ENCODE results near the gene TLR9.

The TLR9 gene

DNA sequence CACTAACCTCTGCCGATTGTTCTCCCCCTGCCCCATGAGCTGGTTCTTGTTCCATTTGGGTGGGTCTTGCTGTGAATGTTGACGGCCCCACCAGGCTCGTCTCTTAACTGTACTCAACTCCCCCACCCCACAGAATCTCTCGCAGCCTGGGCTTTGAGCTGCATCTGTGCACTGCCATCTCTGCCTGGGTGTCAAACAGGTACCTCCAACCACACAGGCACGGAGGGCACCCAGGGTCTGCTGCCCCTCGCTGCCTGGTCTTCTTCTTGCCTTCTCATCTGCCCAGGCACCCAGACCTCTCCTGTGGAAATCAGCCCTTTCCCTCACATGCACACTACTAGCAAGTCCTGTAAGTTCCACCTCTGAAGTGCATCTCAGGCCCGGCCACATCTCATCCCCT is 10.1 kb downstream of the TLR9 start:
- no peak for DNase-seq

DNA sequence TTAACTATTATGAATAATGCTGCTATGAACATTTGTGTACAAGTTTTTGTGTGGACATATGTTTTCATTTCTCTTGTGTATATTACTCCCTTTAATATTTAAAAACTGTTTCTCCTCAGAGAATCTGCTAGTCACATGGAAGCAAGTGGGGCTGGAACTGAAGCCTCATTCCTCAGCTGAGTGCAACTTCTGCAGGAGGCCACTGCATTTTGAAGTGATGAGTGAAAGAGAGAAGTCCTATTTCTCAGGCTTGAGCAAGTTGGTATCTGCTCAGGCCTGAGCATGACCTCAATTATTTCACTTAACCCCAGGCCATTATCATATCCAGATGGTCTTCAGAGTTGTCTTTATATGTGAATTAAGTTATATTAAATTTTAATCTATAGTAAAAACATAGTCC is 11.5 kb downstream of the TLR9 start:
- DNase-seq, result no peak

DNA sequence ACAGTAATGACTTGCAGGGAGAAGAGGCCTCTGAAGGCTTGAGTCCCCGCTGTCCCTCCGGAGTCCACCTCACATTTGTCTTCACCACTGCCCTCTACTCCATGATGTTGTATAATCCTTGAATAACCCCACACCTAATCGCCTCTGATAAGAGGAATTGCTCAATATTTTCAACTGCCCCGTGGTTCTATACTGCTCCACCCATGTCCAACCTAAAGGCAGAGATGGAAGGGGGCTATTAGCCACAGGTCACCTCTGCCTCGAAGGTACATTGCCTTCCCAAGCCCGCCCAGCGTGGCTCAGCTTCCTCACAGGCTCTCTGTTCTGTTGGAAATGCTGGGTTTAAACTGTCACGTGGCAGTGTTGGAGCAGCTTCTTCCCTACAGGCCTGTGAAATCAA is 12.4 kb downstream of the TLR9 start:
- no peak for DNase-seq

DNA sequence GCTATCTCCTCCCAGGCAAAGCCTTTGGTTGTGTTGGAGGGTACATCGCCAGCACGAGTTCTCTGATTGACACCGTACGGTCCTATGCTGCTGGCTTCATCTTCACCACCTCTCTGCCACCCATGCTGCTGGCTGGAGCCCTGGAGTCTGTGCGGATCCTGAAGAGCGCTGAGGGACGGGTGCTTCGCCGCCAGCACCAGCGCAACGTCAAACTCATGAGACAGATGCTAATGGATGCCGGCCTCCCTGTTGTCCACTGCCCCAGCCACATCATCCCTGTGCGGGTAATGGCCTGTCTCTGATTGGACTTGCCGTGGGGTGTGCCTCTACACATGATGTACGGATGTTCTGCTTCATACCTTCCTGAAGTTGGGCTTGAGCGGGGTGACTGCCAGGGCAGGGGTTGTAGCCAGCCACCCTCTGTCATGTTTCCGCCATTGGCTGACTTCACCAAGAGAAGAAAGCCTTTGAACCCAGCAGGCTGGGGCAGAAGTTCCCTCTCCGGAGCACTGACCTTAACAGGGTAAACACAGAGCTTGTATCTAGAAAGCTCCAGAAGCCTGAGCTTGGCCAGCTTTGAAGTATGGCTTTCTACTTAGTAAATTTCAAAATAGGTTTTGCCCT is 14.1 kb downstream of the TLR9 start:
- DNase-seq, result no peak

DNA sequence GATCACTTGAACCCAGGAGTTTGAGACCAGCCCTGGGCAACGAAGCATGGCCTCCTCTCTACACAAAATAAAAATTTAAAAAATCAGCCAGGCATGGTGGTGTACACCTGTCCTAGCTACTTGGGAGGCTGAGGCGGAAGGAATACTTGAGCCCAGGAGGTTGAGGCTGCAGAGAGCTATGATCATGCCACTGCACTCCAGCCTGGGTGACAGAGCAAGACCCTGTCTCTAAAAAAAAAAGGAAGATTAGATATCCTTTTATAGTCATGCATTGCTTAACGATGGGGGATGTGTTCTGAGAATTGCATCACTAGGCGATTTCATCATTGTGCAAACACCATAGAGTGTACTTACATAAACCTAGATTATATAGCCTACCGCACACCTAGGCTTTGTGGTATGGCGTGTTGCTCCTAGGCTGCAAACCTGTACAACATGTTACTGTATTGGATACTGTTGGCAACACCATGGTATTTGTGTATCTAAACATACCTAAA is 14.8 kb downstream of the TLR9 start:
- DNase-seq, result no peak

DNA sequence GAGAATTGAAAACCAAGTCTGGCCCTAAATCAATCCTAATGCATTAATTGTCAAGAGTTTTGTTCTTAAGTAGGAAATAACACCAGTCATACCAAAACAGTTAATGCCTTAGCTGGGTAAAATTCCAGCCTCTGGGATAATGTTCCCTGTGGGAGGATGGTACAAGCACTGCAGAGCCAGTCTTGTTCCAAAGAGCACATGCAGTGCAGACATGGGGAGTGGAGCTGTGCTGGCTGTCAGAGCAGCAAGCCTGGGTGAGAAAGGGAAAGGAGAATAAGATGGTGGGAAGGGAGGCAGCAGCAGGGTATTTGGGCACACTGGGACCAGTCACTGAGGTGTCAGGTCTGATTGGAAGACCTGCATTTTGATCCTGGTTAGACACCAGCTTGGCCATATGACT is 15.4 kb downstream of the TLR9 start:
- DNase-seq, result no peak

DNA sequence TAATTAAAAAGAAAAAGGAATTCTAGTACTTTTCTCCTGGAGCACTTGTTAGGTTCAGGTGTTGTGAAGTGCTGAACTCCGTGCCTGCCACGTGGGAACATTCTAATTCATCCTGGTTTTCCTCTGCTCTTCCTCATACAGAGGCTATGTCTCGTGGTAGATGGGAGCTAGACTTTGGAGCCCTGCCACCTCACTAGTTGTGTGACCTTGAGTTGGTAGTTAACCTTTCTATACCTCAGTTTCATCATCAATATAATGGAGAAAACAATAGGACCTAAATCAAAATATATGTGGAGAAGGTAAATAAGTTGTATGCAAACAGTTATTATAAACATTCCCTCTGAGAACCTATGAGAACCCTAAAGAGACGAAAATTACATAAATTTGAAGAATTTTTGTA is 16.9 kb downstream of the TLR9 start:
- no peak for DNase-seq

DNA sequence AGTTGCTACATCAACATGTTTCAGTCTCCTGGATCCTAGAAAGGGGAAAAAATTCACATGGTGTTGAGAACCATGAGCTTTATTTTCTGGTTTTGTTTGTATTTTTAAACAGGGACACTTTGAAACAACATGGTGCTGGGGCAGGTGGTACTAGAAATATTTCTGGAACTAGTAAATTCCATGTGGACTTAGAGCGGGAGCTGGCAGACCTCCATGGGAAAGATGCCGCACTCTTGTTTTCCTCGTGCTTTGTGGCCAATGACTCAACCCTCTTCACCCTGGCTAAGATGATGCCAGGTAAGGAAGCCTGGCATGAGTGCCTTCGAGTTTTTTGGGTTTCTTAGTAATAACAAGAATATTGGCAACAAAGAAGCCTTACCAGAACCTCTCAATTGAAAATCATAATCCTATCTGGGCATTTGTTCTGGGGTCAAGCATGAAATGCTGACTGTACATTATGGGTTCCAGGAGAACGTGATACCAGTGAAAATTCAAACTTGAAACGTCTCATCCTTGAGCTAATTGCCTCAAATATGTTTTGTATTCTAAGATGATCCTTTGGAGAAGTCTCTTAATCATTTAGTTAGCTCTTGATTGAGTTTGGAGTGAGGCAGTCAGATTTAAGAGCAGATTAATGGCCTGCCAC is 19.6 kb downstream of the TLR9 start:
- DNase-seq, result no peak

DNA sequence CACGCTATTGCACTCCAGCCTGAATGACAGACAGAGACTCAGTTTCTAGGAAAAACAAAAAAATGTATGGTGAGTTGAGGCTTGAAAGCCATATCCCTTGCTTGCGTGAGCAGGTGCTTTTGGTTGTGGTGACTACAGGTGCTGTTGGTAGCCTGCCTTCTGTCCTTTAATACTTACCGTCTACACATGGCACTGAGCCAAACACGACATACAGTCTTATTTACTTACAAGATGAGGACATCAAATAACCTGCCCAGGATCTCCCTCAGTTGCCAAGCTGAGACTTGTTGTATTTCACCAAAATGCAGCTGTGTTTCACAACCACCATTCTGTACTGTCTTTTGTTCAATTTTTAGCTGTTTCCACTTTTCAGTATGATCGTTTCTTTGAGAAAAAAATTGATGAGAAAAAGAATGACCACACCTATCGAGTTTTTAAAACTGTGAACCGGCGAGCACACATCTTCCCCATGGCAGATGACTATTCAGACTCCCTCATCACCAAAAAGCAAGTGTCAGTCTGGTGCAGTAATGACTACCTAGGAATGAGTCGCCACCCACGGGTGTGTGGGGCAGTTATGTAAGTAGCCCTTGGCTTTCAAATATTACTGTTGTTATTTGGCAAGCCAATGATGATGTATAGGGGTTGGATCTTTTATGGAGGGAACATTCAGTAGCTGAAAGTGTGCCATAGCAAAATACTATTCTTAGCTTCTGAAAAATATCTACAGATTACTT is 20.9 kb downstream of the TLR9 start:
- DNase-seq, result no peak

DNA sequence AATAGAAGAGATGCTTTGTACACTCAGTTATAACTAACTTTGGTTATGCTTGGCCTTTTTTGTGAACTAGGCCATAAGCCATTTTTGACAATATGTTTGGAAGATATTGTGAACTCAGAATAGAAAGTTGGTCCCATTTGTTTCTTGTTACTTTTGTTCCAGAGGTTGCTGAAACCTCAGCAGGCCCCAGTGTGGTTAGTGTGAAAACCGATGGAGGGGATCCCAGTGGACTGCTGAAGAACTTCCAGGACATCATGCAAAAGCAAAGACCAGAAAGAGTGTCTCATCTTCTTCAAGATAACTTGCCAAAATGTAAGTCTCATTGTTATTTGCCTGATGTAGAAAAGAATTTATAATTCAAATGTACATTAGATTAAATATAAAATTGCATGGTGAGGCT is 21.7 kb downstream of the TLR9 start:
- DNase-seq, result no peak

DNA sequence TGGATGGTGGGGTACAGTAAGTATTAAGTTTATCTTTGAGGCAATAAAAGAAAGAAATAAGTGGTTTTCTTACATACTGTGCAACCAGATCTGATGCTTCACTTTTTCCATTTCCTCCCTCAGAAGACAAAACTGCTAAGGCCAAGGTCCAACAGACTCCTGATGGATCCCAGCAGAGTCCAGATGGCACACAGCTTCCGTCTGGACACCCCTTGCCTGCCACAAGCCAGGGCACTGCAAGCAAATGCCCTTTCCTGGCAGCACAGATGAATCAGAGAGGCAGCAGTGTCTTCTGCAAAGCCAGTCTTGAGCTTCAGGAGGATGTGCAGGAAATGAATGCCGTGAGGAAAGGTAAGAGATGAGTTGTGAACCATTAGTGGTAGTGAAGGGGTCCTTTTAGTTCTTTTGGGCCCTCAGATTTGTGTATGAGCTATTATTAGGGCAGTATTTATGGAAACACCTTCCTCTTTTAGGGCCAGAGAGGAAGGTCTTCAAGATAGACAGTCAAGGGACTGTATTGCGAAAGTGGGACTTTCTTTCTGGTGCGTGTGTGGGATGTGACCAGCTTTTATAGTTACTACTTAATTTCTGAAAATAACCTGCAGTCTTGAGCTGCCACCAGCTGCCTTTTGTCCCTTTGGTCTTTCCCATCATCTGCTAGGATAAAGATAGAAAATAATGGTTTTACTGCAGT is 22.9 kb downstream of the TLR9 start:
- DNase-seq, result no peak

DNA sequence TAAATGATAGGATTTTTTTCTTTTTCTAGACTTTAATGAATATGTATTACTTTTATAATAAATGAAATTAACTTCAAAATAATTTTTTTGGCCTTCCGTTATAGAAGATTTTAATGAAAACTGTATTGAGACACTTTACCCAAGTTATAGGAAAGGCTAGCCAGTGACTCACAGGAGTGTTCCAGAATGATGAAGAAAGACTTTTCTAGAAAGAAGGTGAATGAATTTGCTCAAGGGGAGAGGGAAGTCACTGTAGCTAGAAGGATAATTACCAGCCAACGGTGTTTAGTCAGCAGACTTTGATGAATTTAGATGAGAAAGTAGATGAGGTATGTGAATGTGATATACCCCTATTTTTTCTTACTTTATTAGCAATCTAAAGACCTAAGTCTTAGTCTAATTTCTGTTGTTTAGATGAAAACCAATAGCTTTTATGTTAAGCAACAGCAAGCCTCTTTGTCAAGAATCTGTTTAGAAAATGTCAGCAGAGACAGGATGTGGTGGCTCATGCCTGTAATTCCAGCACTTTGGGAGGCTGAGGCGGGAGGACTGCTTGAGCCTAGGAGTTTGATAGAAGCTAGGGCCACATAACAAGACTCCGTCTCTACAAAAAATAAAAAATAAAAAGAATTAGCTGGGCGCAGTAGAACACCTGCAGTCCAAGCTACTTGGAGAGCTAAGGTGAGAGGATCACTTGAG is 24.3 kb downstream of the TLR9 start:
- DNase-seq, result no peak

DNA sequence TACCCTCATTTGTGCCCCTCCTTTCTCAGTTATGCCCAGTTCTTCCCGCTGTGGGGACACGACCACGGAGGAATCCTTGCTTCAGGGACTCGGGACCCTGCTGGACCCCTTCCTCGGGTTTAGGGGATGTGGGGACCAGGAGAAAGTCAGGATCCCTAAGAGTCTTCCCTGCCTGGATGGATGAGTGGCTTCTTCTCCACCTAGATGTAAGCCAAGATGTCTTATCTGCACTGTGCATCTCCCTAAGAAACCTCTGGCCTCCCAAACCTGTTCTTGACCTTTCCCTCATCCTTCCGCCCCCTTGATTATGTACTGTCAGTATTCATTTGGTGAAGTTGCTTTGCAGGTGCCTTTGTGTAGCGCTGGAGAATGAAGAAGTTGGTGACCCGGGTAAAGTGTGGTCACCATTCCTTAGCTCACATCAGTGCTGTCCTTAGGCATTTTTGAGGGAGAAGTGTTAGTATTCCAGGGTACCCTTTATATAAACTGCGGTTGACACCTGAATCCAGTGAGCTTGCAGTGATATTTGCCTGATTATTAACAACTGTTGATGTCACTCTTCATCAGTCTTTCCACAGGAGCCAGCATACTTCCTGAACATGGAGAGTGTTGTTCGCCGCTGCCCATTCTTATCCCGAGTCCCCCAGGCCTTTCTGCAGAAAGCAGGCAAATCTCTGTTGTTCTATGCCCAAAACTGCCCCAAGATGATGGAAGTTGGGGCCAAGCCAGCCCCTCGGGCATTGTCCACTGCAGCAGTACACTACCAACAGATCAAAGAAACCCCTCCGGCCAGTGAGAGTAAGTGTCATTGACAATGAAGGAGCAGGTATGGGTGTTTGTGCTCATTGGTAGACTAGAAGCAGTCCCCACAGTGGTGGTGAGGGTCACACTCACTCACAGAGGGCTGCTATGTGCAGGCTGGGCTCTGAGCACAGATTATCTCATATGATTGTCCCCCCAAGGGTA is 26.5 kb downstream of the TLR9 start:
- no peak for DNase-seq

DNA sequence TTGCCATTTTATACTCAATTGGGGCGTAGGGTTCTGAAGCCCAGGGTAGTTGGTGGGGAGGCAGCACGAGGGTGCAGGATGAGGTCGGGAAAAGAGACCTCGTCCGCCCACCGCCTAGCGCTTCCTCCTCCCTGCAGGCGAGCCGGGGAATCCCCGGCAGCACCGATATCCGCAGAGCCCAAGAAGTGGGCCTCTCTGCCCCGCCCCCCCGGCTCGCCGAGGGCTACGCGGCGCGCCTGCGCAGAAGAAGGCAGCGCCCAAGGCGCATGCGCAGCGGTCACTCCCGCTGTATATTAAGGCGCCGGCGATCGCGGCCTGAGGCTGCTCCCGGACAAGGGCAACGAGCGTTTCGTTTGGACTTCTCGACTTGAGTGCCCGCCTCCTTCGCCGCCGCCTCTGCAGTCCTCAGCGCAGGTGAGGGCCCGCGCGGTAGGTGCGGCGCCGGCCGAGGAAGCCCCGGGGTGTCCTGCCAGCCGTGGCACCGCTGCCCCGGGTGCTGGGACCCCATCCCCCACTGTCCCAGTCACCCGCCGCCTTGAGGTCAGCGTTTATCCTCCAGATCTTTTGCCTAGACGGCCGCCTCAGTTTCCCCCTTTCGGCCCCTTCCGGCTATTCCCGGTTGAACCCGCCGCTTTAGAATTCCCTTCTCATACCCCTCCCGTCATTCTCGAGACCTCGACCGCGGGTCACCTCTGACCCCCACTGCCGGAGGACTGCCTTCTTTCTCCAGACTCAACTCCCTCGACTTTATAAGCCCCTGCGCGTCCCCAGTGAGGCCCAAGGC is 27.4 kb downstream of the TLR9 start, which contains the start of gene ALAS1:
Gene ALAS1 (plus strand): TSS at position 319 of the 784 bp plus-strand sequence. CDS start 1,082 bp downstream, outside the sequence.
- peak; percentile 94 to 97 for DNase-seq

DNA sequence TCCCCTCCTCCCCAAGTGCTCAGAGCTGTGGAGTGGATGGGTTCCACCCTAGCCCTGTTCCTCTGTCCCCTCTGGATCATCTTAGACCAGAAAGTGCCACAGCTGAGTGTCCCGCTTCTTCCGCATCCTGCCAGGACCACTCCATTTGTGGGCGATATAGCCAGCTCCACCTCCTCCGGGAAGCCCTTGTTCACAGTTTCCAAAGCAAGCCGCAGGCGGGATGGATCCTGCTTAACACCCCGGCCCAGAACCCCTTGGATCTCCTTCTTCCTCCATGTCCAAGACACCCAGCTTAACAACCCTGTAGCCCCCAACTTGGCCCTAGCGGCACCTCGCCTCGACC is 28.0 kb downstream of the TLR9 start:
- no peak for DNase-seq

DNA sequence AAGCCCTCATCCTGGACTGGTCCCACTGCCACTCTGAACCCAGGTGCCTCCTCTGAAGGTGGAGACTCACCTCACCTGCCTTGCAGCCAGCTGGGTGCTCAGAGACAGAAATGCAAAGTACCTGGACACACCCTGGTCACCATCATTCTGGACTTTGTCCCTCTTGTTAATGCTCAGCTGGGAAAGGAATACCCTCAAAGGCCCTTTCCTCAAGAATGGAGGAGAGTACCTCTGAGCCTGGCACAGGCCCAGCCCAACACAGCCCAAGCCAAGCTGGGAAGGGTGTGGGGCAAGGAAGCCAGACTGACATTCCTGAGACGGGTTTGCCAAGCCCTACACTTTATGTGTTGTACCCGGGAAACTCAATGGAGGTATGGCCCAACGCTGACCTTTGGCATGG is 28.5 kb downstream of the TLR9 start:
- DNase-seq, result no peak

DNA sequence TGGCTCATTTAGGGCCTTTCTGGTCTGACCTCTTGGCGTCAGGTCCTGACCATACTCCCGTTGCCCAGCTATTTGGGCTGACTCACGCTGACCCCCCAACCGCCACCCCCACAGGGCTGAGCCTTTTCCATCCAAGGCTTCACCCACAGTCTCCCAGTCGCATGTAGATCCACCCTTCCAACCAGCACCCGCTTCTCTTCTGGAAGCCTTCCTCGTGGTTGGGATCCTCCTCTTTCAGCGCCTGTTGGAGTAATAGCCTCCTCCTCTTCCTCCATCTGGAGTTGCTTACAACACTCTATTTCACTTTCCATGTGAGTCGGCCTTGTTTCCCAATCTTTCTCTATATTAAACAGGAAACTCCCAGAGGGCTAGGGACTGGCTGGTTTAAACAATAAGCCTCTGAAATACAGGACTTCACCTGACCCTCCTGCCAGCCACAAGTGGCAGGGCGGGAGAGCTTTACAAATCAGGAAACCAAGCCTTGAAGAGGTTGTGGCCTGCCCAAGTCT is 29.6 kb downstream of the TLR9 start:
- DNase-seq, result no peak

DNA sequence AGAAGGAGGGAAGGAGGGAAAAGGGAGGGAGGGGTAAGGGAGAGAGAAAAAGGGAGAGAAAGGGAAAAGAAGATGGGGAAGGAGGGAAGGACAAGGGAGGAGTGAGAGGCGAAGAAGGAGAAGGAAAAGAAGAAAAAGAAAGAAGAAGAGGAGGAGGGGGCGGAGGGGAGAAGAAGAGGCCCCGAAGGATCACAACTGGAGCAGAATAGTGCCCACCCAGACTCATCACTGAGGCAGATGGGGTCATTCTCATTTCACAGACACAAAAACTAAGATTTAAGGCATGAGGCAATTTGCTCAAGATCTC is 30.2 kb downstream of the TLR9 start:
- no peak for DNase-seq

DNA sequence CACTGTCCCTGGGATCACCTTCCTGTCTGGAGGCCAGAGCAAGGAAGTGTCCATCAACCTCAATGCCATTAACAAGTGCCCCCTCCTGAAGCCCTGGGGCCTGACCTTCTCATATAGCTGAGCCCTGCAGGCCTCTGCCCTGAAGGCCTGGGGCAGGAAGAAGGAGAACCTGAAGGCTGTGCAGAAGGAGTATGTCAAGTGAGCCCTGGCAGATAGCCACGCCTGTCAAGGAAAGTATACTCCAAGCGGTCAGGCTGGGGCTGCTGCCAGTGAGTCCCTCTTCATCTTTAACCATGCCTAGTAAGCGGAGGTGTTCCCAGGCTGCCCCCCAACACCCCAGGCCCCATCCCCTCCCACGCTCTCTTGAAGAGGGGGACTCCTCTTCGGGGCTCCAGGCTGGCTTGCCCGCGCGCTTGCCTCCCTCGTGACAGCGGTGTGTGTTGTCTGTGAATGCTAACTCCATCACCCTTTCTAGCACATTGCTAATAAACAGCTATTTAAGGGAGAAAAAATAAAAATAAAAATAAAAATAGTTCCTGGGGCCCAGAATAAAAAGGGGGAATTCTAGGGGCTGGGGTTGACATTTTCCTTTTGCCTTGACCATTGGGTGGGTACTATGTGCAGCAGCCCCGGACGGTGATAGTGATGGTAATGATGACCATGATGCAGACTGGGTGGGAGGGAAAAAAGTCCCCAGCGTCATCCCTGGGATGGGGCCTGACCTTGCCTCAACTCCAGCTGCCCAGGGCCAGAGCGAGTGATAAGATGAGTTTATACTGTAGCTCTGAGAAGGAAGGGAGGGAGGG is 30.8 kb downstream of the TLR9 start:
- no peak for DNase-seq

DNA sequence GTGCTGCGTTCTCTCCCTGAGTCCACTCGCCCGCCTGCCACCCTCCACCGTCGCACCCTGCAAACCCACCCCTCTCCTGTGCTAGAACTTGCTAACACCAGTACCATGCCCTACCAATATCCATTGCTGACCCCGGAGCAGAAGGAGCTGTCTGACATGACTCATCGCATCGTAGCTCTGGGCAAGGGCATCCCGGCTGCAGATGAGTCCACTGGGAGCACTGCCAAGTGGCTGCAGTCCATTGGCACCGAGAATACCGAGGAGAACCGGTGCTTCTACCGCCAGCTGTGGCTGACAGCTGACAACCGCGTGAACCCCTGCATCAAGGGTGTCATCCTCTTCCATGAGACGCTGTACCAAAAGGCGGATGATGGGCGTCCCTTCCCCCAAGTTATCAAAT is 32.4 kb downstream of the TLR9 start:
- DNase-seq, result no peak

Data from stimulated activated CD4-positive, alpha-beta T cell treated with anti-CD3 and anti-CD28 coated beads, Interleukin-2, amount 100 ng/mL, for 48 hours (primary cell).